ENCODE measurements around the gene COL19A1.

DNA sequence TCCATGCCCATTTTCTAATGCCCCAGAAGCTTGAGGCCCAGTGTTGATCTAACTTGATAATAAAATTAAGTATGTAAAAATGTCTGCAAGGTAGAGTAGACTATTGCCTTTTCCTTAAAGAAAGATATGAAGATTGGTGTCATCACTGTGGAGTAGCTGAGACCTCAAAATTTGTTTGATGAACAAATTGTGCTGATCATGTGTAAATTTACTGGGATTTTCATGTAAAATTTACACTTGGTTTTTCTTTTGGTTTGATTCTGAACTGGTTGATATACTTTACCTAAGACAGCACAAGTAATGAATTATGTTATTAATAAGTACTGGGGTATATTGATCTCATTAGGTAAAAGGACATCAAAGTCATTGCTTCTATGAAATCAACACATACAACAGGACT lies 207.3 kb downstream of the COL19A1 start:
- no peak for TF ChIP-seq POLR2A (IDR thresholded peaks at IDR 0.05)
- TF ChIP-seq, protein P1, sequence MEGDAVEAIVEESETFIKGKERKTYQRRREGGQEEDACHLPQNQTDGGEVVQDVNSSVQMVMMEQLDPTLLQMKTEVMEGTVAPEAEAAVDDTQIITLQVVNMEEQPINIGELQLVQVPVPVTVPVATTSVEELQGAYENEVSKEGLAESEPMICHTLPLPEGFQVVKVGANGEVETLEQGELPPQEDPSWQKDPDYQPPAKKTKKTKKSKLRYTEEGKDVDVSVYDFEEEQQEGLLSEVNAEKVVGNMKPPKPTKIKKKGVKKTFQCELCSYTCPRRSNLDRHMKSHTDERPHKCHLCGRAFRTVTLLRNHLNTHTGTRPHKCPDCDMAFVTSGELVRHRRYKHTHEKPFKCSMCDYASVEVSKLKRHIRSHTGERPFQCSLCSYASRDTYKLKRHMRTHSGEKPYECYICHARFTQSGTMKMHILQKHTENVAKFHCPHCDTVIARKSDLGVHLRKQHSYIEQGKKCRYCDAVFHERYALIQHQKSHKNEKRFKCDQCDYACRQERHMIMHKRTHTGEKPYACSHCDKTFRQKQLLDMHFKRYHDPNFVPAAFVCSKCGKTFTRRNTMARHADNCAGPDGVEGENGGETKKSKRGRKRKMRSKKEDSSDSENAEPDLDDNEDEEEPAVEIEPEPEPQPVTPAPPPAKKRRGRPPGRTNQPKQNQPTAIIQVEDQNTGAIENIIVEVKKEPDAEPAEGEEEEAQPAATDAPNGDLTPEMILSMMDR (IDR thresholded peaks at IDR 0.05) = no peak
